GM06990 (cell line): ENCODE data around the gene FGFR2.

ENCODE experiments used
- DNase-seq: peaks from one replicate; pipeline ENCODE4 v3.0.0-alpha.2; 2011; ENCODE audit not compliant: insufficient read length; ENCODE audit errors: extremely low read depth
- H3K27me3 ChIP-seq: replicated peaks from 2 replicates; pipeline ENCODE4 v1.6.0; 2011; ENCODE audit warnings: low read length; ENCODE audit not compliant: control insufficient read depth, insufficient read depth
- H3K36me3 ChIP-seq: 2 replicates; pipeline ENCODE4 v1.5.1; 2011; ENCODE audit warnings: low read length; ENCODE audit not compliant: control insufficient read depth, insufficient read depth
- H3K4me3 ChIP-seq: replicated peaks from 2 replicates; pipeline ENCODE4 v1.5.1; 2011; ENCODE audit warnings: low read depth, mild to moderate bottlenecking, control low read depth, low read length
- TF ChIP-seq, protein P1 (sequence below): IDR thresholded peaks from 2 replicates; pipeline ENCODE4 v1.5.1; 2011; ENCODE audit warnings: low read length, control low read depth, mild to moderate bottlenecking, inconsistent platforms; ENCODE audit not compliant: insufficient read depth, poor library complexity, severe bottlenecking

Gene FGFR2

GRCh38 chr10:121511943-121512342, 86.3 kb downstream of the FGFR2 start:
- Histone ChIP-seq H3K36me3 (no peaks in the 10 kb centered on the region), H3K4me3 (no peak overlapping the region), H3K27me3 (no peaks in the 10 kb centered on the region)
- TF ChIP-seq, protein P1, sequence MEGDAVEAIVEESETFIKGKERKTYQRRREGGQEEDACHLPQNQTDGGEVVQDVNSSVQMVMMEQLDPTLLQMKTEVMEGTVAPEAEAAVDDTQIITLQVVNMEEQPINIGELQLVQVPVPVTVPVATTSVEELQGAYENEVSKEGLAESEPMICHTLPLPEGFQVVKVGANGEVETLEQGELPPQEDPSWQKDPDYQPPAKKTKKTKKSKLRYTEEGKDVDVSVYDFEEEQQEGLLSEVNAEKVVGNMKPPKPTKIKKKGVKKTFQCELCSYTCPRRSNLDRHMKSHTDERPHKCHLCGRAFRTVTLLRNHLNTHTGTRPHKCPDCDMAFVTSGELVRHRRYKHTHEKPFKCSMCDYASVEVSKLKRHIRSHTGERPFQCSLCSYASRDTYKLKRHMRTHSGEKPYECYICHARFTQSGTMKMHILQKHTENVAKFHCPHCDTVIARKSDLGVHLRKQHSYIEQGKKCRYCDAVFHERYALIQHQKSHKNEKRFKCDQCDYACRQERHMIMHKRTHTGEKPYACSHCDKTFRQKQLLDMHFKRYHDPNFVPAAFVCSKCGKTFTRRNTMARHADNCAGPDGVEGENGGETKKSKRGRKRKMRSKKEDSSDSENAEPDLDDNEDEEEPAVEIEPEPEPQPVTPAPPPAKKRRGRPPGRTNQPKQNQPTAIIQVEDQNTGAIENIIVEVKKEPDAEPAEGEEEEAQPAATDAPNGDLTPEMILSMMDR, result no peak
- DNase-seq, result no peak

DNA sequence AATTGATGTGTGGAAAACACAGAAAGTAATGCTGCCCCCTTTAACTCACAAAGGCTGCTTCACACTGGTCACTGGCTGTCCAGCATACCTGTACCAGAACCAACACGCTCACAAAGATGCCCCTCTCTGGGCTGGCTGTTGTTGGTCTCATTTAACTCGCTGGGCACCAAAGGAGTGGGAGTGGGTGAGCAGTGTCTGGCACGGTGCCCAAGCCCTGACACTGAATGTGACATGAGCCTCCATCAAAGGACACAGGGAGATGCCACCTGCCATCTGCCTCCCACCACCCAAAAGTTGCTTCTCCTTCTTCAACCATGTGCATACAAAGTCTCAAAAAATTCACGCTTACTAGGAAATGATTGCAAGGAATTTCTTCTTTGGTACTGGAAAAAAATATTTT, 86.8 kb downstream of the FGFR2 start:
- Histone ChIP-seq H3K36me3 (no peaks in the 10 kb centered on the region), H3K4me3 (no peak overlapping the region), H3K27me3 (no peaks in the 10 kb centered on the region)
- no peak for DNase-seq
- TF ChIP-seq, protein P1, result no peak

DNA sequence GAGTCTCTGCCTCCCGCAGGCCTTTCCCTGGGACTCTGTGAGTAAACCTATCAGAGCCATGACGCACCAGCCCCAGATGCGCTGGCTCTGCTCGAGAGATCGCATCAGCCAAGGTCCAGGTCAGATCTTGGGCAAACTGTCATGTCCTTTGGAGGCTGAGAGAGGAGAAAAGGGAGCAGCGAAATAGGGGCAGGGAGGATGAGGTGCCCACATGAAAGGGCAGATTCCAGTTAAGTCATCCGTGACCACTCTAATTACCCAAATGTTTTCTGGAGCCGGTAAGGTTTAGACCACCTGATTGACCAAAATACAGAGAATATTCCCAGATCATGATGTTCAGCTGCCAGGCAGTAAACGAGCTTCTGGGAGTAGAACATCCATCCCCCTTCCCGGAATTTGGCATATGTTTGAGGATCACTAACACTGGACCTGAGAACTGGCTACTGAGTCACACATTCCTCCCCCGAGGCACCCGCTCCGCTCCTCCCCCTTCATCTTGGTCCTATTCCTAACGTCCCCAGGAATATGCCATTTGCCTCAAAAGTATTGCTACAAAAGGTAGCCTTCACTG, 88.0 kb downstream of the FGFR2 start:
- no peaks in the 10 kb centered on the region; the same call in 1 of the 2 replicates for H3K27me3 ChIP-seq
- TF ChIP-seq, protein P1, result no peak
- H3K36me3 ChIP-seq, result no peaks in the 10 kb centered on the region
- H3K4me3 ChIP-seq, result no peak overlapping the region
- no peak for DNase-seq

GRCh38 chr10:121509796-121510195, 88.4 kb downstream of the FGFR2 start:
- TF ChIP-seq, protein P1, result no peak
- H3K27me3 ChIP-seq, result no peaks in the 10 kb centered on the region; the same call in 1 of the 2 replicates
- H3K4me3 ChIP-seq, result no peak overlapping the region
- H3K36me3 ChIP-seq, result no peaks in the 10 kb centered on the region
- DNase-seq, result no peak

DNA sequence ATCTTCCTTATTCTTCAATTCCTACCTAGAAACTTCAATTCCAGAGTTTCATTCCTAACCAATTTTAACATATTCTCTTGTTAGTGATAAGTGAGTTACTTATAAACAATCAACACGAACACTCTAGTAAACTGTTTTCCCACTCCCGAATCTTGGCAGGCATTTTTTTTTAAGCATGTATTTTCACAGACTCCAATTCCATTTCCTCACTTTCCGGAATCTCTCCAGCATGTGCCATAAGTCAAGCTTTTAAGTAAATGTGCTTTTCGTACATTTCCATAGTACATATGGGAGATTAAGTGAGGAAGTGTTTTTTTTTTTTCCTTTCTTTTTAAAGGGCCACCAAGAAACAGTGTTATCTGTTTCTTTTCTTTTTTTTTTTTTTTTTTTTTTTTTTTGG, 89.1 kb downstream of the FGFR2 start:
- H3K4me3 ChIP-seq, result no peak overlapping the region
- peaks cover 1% of the 10 kb centered on the region; the same call in 1 of the 2 replicates for H3K27me3 ChIP-seq
- DNase-seq, result no peak
- H3K36me3 ChIP-seq, result no peaks in the 10 kb centered on the region
- TF ChIP-seq, protein P1, result no peak

DNA sequence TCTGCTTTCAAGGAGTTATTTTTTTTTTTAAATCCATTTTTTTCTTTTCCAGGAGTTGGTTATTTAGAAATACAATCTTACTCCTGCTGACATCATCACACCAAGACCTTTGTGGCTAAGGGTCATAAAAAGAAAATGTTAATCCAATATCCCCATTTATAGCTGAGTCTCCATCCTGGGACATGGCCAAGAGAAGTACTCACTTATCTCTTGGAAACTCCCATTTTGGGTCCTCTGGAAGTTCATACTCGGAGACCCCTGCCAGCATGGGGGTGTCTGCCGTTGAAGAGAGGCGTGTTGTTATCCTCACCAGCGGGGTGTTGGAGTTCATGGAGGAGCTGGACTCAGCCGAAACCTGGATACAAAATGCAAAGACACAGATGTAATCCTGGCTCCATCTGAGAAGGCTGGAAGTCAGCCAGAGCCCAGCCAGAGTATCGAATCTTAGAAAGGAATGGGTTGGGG, 94.6 kb downstream of the FGFR2 start:
- Histone ChIP-seq H3K27me3 (peaks cover 1% of the 10 kb centered on the region; the same call in 1 of the 2 replicates), H3K4me3 (no peak overlapping the region), H3K36me3 (no peaks in the 10 kb centered on the region)
- TF ChIP-seq, protein P1, result no peak
- DNase-seq, result no peak
